HCT116 (cell line): ENCODE data around the gene SYN1.

Experiments used
- CTCF ChIP-seq, 3 experiments: fragments of 200-600 bp in 1 of 3; sonication (generic) in 1 of 3; IDR thresholded peaks in 2 of 3; conservative IDR thresholded peaks in 1 of 3; 2 replicates each; pipeline ENCODE4 v1.5.1; 2012 to 2017; ENCODE audit warnings: low read depth in 2 of 3, low read length in 2 of 3, antibody characterized with exemption in 1 of 3, borderline replicate concordance in 1 of 3, control low read depth in 1 of 3, mild to moderate bottlenecking in 1 of 3, mixed read lengths in 1 of 3, mixed run types in 1 of 3, moderate library complexity in 1 of 3; ENCODE audit not compliant: insufficient read depth in 1 of 3
- EGR1 ChIP-seq: IDR thresholded peaks from 2 replicates; pipeline ENCODE4 v1.6.1; 2012; ENCODE audit warnings: low read depth
- JUND ChIP-seq: IDR thresholded peaks from 2 replicates; pipeline ENCODE4 v1.6.1; 2012
- MAX ChIP-seq: IDR thresholded peaks from 2 replicates; pipeline ENCODE4 v1.6.1; 2012
- POLR2A ChIP-seq: IDR thresholded peaks from 2 replicates; pipeline ENCODE4 v1.7.0; 2011; ENCODE audit warnings: borderline replicate concordance; ENCODE audit not compliant: insufficient read depth, insufficient read length; ENCODE audit errors: extremely low read depth
- RAD21 ChIP-seq: IDR thresholded peaks from 2 replicates; pipeline ENCODE4 v1.6.1; 2012; ENCODE audit warnings: low read depth, mild to moderate bottlenecking
- YY1 ChIP-seq: IDR thresholded peaks from 2 replicates; pipeline ENCODE4 v1.6.1; 2011; ENCODE audit warnings: low read length, low read depth, moderate library complexity, mild to moderate bottlenecking; ENCODE audit not compliant: insufficient replicate concordance; ENCODE audit errors: extremely low read depth

GRCh38 chrX:47596256-47596655 is 23.4 kb downstream of the SYN1 start:
- TF ChIP-seq POLR2A = no peak
- no peak for TF ChIP-seq CTCF (IDR thresholded peaks at IDR 0.05 in 2 of 3, conservative IDR thresholded peaks at IDR 0.05 in 1 of 3; ENCODE audit: borderline replicate concordance in 1 of 3, insufficient read depth in 1 of 3, low read depth in 2 of 3, low read length in 2 of 3)
- TF ChIP-seq RAD21 = no peak
- TF ChIP-seq JUND = no peak
- no peak for TF ChIP-seq EGR1
- TF ChIP-seq YY1 = no peak
- TF ChIP-seq MAX = no peak
